Measurements from ENCODE around the gene PMIS2. TPM values are rescaled to one million over a fixed set of nuclear protein-coding genes. Genes with fewer than 3 reads are reported as not detected.

PMIS2 gene
- total and polyA plus RNA-seq, 11 donors, result not detected

- intact Hi-C loops (cut with DNase I), result no loop called here
- Histone ChIP-seq H3K36me3 (no peaks in the 10 kb centered on the region), H3K27ac (no peak overlapping the region), H3K4me1 (peaks cover 0 to 14% (median 4%) of the 10 kb centered on the region in 12 donors), H3K9me3 (no peaks in the 10 kb centered on the region), H3K27me3 (peaks cover 11 to 72% (median 23%) of the 10 kb centered on the region in 9 donors), H3K4me3 (no peak overlapping the region)
- DNase-seq (no peak), ATAC-seq (no peak)
- TF ChIP-seq CTCF (IDR thresholded peaks at IDR 0.05), result no peak
- TF ChIP-seq POLR2A (IDR thresholded peaks at IDR 0.05), result no peak
- 54 to 62% (median 58%) methylated on average over 5 to 6 of the region's 6 CpGs for WGBS, 4 donors
These were observed 25.3 kb upstream of the PMIS2 start for GRCh38 chr19:35560677-35561076.

- Histone ChIP-seq H3K36me3 (no peaks in the 10 kb centered on the region), H3K27me3 (peaks cover 11 to 72% (median 23%) of the 10 kb centered on the region in 9 donors), H3K4me1 (peaks cover 0 to 14% (median 4%) of the 10 kb centered on the region in 12 donors), H3K9me3 (no peaks in the 10 kb centered on the region), H3K4me3 (no peak overlapping the region), H3K27ac (no peak overlapping the region)
- ATAC-seq (no peak), DNase-seq (no peak)
- 76 to 79% (median 78%) methylated on average over 6 of the region's 6 CpGs for WGBS, 4 donors
- no peak for TF ChIP-seq CTCF (IDR thresholded peaks at IDR 0.05)
- TF ChIP-seq POLR2A (IDR thresholded peaks at IDR 0.05), result no peak
- intact Hi-C loops (cut with DNase I), result no loop called here
These were observed 24.5 kb upstream of the PMIS2 start for GRCh38 chr19:35561436-35561835.

- TF ChIP-seq CTCF (IDR thresholded peaks at IDR 0.05) (no peak), POLR2A (IDR thresholded peaks at IDR 0.05) (no peak)
- Histone ChIP-seq H3K4me1 (peaks cover 0 to 13% (median 4%) of the 10 kb centered on the region in 12 donors), H3K9me3 (no peaks in the 10 kb centered on the region), H3K27ac (no peak overlapping the region), H3K36me3 (no peaks in the 10 kb centered on the region), H3K4me3 (no peak overlapping the region), H3K27me3 (peaks cover 11 to 68% (median 23%) of the 10 kb centered on the region in 9 donors)
- DNase-seq, result no peak
- 53 to 64% (median 59%) methylated on average over 17 of the region's 17 CpGs for WGBS, 4 donors
- intact Hi-C loops (cut with DNase I), result no loop called here
- ATAC-seq, result no peak
These were observed 23.6 kb upstream of the PMIS2 start for GRCh38 chr19:35562336-35562735.

GRCh38 chr19:35562776-35563175, 23.2 kb upstream of the PMIS2 start:
- ATAC-seq, result no peak
- no peaks in the 10 kb centered on the region for H3K36me3 ChIP-seq
- no peak overlapping the region for H3K4me3 ChIP-seq
- H3K4me1 ChIP-seq, result peaks cover 0 to 8% (median 4%) of the 10 kb centered on the region in 12 donors
- peaks cover 11 to 65% (median 23%) of the 10 kb centered on the region in 9 donors for H3K27me3 ChIP-seq
- DNase-seq, result no peak
- 57 to 70% (median 64%) methylated on average over 2 of the region's 2 CpGs for WGBS, 4 donors
- no peak for TF ChIP-seq POLR2A (IDR thresholded peaks at IDR 0.05)
- no peak for TF ChIP-seq CTCF (IDR thresholded peaks at IDR 0.05)
- intact Hi-C loops (cut with DNase I), result no loop called here
- no peak overlapping the region for H3K27ac ChIP-seq
- H3K9me3 ChIP-seq, result no peaks in the 10 kb centered on the region
